ENCODE measurements around the gene CPEB3. TPM values are rescaled to one million over a fixed set of nuclear protein-coding genes. Genes with fewer than 3 reads are reported as not detected.

The CPEB3 gene
- total RNA-seq, 2 experiments from 2014 or later = 0.66 to 3.2 TPM

GRCh38 chr10:92238054-92238585 is 52.8 kb downstream of the CPEB3 start:
- Histone ChIP-seq H2AFZ (ENCODE audit: low read length) (no peak overlapping the region), H3K4me1 (ENCODE audit: insufficient read depth, low read length, poor library complexity, severe bottlenecking) (peaks cover 37% of the 10 kb centered on the region), H4K20me1 (ENCODE audit: insufficient read depth, low read length) (no peaks in the 10 kb centered on the region), H3K4me2 (ENCODE audit: low read length) (peak overlapping the region; percentile 23; the same call in 1 of the 2 replicates), H3K9me3 (ENCODE audit: low read length) (no peaks in the 10 kb centered on the region), H3K36me3 (ENCODE audit: insufficient read depth, low read length) (no peaks in the 10 kb centered on the region), H3K79me2 (ENCODE audit: insufficient read depth, low read depth, low read length) (no peaks in the 10 kb centered on the region), H3K4me3 (ENCODE audit: low read depth, low read length, poor library complexity, severe bottlenecking) (no peak overlapping the region), H3K27ac (ENCODE audit: low read depth, low read length, poor library complexity, severe bottlenecking) (no peak overlapping the region), H3K9me2 (ENCODE audit: insufficient read depth, low read length) (no peaks in the 10 kb centered on the region)
- intact Hi-C loops (cut with micrococcal nuclease; ENCODE audit: unreplicated experiment) = no loop called here
- TSS peak; percentile 42 for BruUV-seq (replicated peaks)
- TF ChIP-seq, protein P1, sequence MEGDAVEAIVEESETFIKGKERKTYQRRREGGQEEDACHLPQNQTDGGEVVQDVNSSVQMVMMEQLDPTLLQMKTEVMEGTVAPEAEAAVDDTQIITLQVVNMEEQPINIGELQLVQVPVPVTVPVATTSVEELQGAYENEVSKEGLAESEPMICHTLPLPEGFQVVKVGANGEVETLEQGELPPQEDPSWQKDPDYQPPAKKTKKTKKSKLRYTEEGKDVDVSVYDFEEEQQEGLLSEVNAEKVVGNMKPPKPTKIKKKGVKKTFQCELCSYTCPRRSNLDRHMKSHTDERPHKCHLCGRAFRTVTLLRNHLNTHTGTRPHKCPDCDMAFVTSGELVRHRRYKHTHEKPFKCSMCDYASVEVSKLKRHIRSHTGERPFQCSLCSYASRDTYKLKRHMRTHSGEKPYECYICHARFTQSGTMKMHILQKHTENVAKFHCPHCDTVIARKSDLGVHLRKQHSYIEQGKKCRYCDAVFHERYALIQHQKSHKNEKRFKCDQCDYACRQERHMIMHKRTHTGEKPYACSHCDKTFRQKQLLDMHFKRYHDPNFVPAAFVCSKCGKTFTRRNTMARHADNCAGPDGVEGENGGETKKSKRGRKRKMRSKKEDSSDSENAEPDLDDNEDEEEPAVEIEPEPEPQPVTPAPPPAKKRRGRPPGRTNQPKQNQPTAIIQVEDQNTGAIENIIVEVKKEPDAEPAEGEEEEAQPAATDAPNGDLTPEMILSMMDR (conservative IDR thresholded peaks at IDR 0.05; ENCODE audit: low read length) = no peak
- no peak for TF ChIP-seq EZH2phosphoT487 (IDR thresholded peaks at IDR 0.05; ENCODE audit: borderline replicate concordance, low read depth, low read length)
- POLR2A ChIA-PET = interaction anchor here (0.7 to 1.7 kb wide), 3 partner anchors 15 to 104 kb away, joined by 3 to 4 read pairs (median 4); no protein-coding TSS in a partner anchor
- CTCF ChIA-PET (ENCODE audit: unreplicated experiment) = no interaction called here
- no peak for DNase-seq (ENCODE audit: low spot score)

GRCh38 chr10:92231196-92231595 is 59.7 kb downstream of the CPEB3 start:
- Histone ChIP-seq H3K4me2 (ENCODE audit: low read length) (no peak overlapping the region), H3K4me3 (ENCODE audit: low read depth, low read length, poor library complexity, severe bottlenecking) (no peak overlapping the region), H3K9me3 (ENCODE audit: low read length) (no peaks in the 10 kb centered on the region), H4K20me1 (ENCODE audit: insufficient read depth, low read length) (no peaks in the 10 kb centered on the region), H3K9me2 (ENCODE audit: insufficient read depth, low read length) (no peaks in the 10 kb centered on the region), H3K4me1 (ENCODE audit: insufficient read depth, low read length, poor library complexity, severe bottlenecking) (no peaks in the 10 kb centered on the region), H3K27ac (ENCODE audit: low read depth, low read length, poor library complexity, severe bottlenecking) (no peak overlapping the region), H3K36me3 (ENCODE audit: insufficient read depth, low read length) (no peaks in the 10 kb centered on the region), H2AFZ (ENCODE audit: low read length) (no peak overlapping the region), H3K79me2 (ENCODE audit: insufficient read depth, low read depth, low read length) (no peaks in the 10 kb centered on the region)
- TF ChIP-seq EZH2phosphoT487 (IDR thresholded peaks at IDR 0.05; ENCODE audit: borderline replicate concordance, low read depth, low read length) = no peak
- TF ChIP-seq, protein P1 (conservative IDR thresholded peaks at IDR 0.05; ENCODE audit: low read length) = no peak
- no peak for DNase-seq (ENCODE audit: low spot score)
- CTCF ChIA-PET (ENCODE audit: unreplicated experiment) = no interaction called here
- intact Hi-C loops (cut with micrococcal nuclease; ENCODE audit: unreplicated experiment) = no loop called here
- POLR2A ChIA-PET = interaction anchor here (0.7 to 1.5 kb wide), 2 partner anchors 23 to 464 kb away, joined by 3 read pairs; no protein-coding TSS in a partner anchor
- BruUV-seq (replicated peaks) = no TSS peak

- no peak for TF ChIP-seq EZH2phosphoT487 (IDR thresholded peaks at IDR 0.05; ENCODE audit: borderline replicate concordance, low read depth, low read length)
- TF ChIP-seq, protein P1 (conservative IDR thresholded peaks at IDR 0.05; ENCODE audit: low read length) = no peak
- POLR2A ChIA-PET = interaction anchor here (0.5 to 1.8 kb wide), 10 partner anchors 11 to 411 kb away, joined by 3 to 8 read pairs (median 4); no protein-coding TSS in a partner anchor
Measured at GRCh38 chr10:92222603-92223262, 68.1 kb downstream of the CPEB3 start.

More at GRCh38 chr10:92222603-92223262, 68.1 kb downstream of the CPEB3 start:
- Histone ChIP-seq H3K27ac (ENCODE audit: low read depth, low read length, poor library complexity, severe bottlenecking) (no peak overlapping the region), H4K20me1 (ENCODE audit: insufficient read depth, low read length) (no peaks in the 10 kb centered on the region), H3K4me3 (ENCODE audit: low read depth, low read length, poor library complexity, severe bottlenecking) (no peak overlapping the region), H3K4me1 (ENCODE audit: insufficient read depth, low read length, poor library complexity, severe bottlenecking) (no peaks in the 10 kb centered on the region), H3K4me2 (ENCODE audit: low read length) (no peak overlapping the region), H3K36me3 (ENCODE audit: insufficient read depth, low read length) (no peaks in the 10 kb centered on the region), H2AFZ (ENCODE audit: low read length) (no peak overlapping the region), H3K79me2 (ENCODE audit: insufficient read depth, low read depth, low read length) (no peaks in the 10 kb centered on the region), H3K9me2 (ENCODE audit: insufficient read depth, low read length) (no peaks in the 10 kb centered on the region), H3K9me3 (ENCODE audit: low read length) (no peaks in the 10 kb centered on the region)
- intact Hi-C loops (cut with micrococcal nuclease; ENCODE audit: unreplicated experiment) = no loop called here
- no peak for DNase-seq (ENCODE audit: low spot score)
- no TSS peak for BruUV-seq (replicated peaks)
- CTCF ChIA-PET (ENCODE audit: unreplicated experiment) = no interaction called here
